ENCODE measurements around the gene FOXC1.

FOXC1 gene

GRCh38 chr6:1572892-1573291 lies 36.8 kb upstream of the FOXC1 start:
- no peak for TF ChIP-seq CTCF (IDR thresholded peaks at IDR 0.05; ENCODE audit: control insufficient read depth, extremely low read depth, insufficient read depth)
- no peak for DNase-seq (ENCODE audit: low read depth)
- H3K4me3 ChIP-seq (ENCODE audit: low read depth, low read length) = no peak overlapping the region

GRCh38 chr6:1574083-1574761 lies 35.5 kb upstream of the FOXC1 start:
- no peak for DNase-seq (ENCODE audit: low read depth)
- H3K4me3 ChIP-seq (ENCODE audit: low read depth, low read length) = no peak overlapping the region
- TF ChIP-seq CTCF (IDR thresholded peaks at IDR 0.05; ENCODE audit: control insufficient read depth, extremely low read depth, insufficient read depth) = no peak

- H3K4me3 ChIP-seq (ENCODE audit: low read depth, low read length) = no peak overlapping the region
- no peak for TF ChIP-seq CTCF (IDR thresholded peaks at IDR 0.05; ENCODE audit: control insufficient read depth, extremely low read depth, insufficient read depth)
- no peak for DNase-seq (ENCODE audit: low read depth)
Measured at GRCh38 chr6:1574890-1575209, 34.9 kb upstream of the FOXC1 start.

GRCh38 chr6:1575210-1576041 lies 34.3 kb upstream of the FOXC1 start:
- no peak for DNase-seq (ENCODE audit: low read depth)
- TF ChIP-seq CTCF (IDR thresholded peaks at IDR 0.05; ENCODE audit: control insufficient read depth, extremely low read depth, insufficient read depth) = no peak
- H3K4me3 ChIP-seq (ENCODE audit: low read depth, low read length) = no peak overlapping the region

GRCh38 chr6:1576166-1576565 lies 33.5 kb upstream of the FOXC1 start:
- TF ChIP-seq CTCF (IDR thresholded peaks at IDR 0.05; ENCODE audit: control insufficient read depth, extremely low read depth, insufficient read depth) = no peak
- H3K4me3 ChIP-seq (ENCODE audit: low read depth, low read length) = no peak overlapping the region
- DNase-seq (ENCODE audit: low read depth) = no peak

- H3K4me3 ChIP-seq (ENCODE audit: low read depth, low read length) = no peak overlapping the region
- DNase-seq (ENCODE audit: low read depth) = no peak
- TF ChIP-seq CTCF (IDR thresholded peaks at IDR 0.05; ENCODE audit: control insufficient read depth, extremely low read depth, insufficient read depth) = no peak
Measured at GRCh38 chr6:1576711-1577110, 33.0 kb upstream of the FOXC1 start.

Data from LNCaP clone FGC (cell line).